PC-9 (cell line): ENCODE results near the gene ZNF319.

Experiments used
- CTCF ChIP-seq: fragments of 200-600 bp; sonication (generic); conservative IDR thresholded peaks from 2 replicates; pipeline ENCODE4 v1.6.1; 2017; ENCODE audit warnings: mixed run types, antibody characterized with exemption, mild to moderate bottlenecking, moderate library complexity
- EZH2 ChIP-seq: fragments of 200-600 bp; sonication (generic); IDR thresholded peaks from 2 replicates; pipeline ENCODE4 v1.8.0; 2017; ENCODE audit warnings: antibody characterized with exemption, low read depth

- TF ChIP-seq CTCF (no peak), EZH2 (no peak)
Measured at GRCh38 chr16:57997176-57997527, 3.3 kb downstream of the ZNF319 start.
